GM23248 (cell line): ENCODE measurements around the gene COA3. TPM values are rescaled to one million over a fixed set of nuclear protein-coding genes. Genes with fewer than 3 reads are reported as not detected.
A peak's percentile ranks its signal among the peaks of the same experiment; 100 is the strongest.

Experiments used
- DNase-seq: peaks from one replicate; pipeline ENCODE4 v3.0.0-alpha.2; 2015
- H2AFZ ChIP-seq: fragments of 200-600 bp; sonication (generic); 2 replicates; pipeline ENCODE4 v1.6.1; 2016; ENCODE audit warnings: antibody characterized with exemption
- H3F3A ChIP-seq: fragments of 200-600 bp; sonication (generic); 2 replicates; pipeline ENCODE4 v1.6.1; 2016; ENCODE audit warnings: mild to moderate bottlenecking, antibody characterized with exemption, mixed run types; ENCODE audit not compliant: insufficient read depth
- H3K27ac ChIP-seq: fragments of 200-600 bp; sonication (generic); 2 replicates; pipeline ENCODE4 v1.5.1; 2016; ENCODE audit warnings: mild to moderate bottlenecking
- H3K27me3 ChIP-seq: fragments of 200-600 bp; sonication (generic); replicated peaks from 2 replicates; pipeline ENCODE4 v1.6.1; 2016; ENCODE audit warnings: mild to moderate bottlenecking; ENCODE audit not compliant: insufficient read depth
- H3K36me3 ChIP-seq: fragments of 200-600 bp; sonication (generic); 2 replicates; pipeline ENCODE4 v1.6.1; 2016; ENCODE audit warnings: low read depth, mild to moderate bottlenecking
- H3K4me1 ChIP-seq: fragments of 200-600 bp; sonication (generic); 2 replicates; pipeline ENCODE4 v1.6.1; 2016; ENCODE audit warnings: mild to moderate bottlenecking; ENCODE audit not compliant: insufficient read depth
- H3K4me2 ChIP-seq: fragments of 200-600 bp; sonication (generic); one replicate; pipeline ENCODE4 v1.6.1; 2016; ENCODE audit warnings: mild to moderate bottlenecking; ENCODE audit not compliant: unreplicated experiment
- H3K4me3 ChIP-seq: fragments of 200-600 bp; sonication (generic); 2 replicates; pipeline ENCODE4 v1.5.1; 2016; ENCODE audit warnings: mild to moderate bottlenecking
- H3K79me2 ChIP-seq: fragments of 200-600 bp; sonication (generic); 2 replicates; pipeline ENCODE4 v1.6.1; 2016; ENCODE audit warnings: mild to moderate bottlenecking; ENCODE audit not compliant: insufficient read depth
- H3K9ac ChIP-seq: fragments of 200-600 bp; sonication (generic); 2 replicates; pipeline ENCODE4 v1.6.1; 2016; ENCODE audit warnings: mild to moderate bottlenecking
- H3K9me2 ChIP-seq: fragments of 200-600 bp; sonication (generic); 2 replicates; pipeline ENCODE4 v1.6.1; 2016; ENCODE audit warnings: mixed run types, mild to moderate bottlenecking, moderate library complexity; ENCODE audit not compliant: insufficient read depth
- H3K9me3 ChIP-seq: fragments of 200-600 bp; sonication (generic); one replicate; pipeline ENCODE4 v1.6.1; 2017; ENCODE audit warnings: low read depth
- H4K20me1 ChIP-seq: fragments of 200-600 bp; sonication (generic); 2 replicates; pipeline ENCODE4 v1.6.0; 2016; ENCODE audit not compliant: insufficient read depth
- EZH2 ChIP-seq: fragments of 200-600 bp; sonication (generic); IDR thresholded peaks from 2 replicates; pipeline ENCODE4 v1.6.1; 2018; ENCODE audit warnings: antibody characterized with exemption, mild to moderate bottlenecking; ENCODE audit not compliant: insufficient read depth, poor library complexity, severe bottlenecking
- EZH2phosphoT487 ChIP-seq: fragments of 200-600 bp; sonication (generic); IDR thresholded peaks from 2 replicates; pipeline ENCODE4 v1.6.1; 2018; ENCODE audit warnings: antibody characterized with exemption, moderate library complexity, mild to moderate bottlenecking, low read depth; ENCODE audit not compliant: insufficient read depth
- WGBS, 2 experiments: methylation state at CpG; one replicate each; pipeline ENCODE4 v1.1.6; 2015 to 2017; ENCODE audit warnings: low lambda C conversion rate in 2 of 2, low coverage in 1 of 2; ENCODE audit errors: missing lambda C conversion rate in 2 of 2; 5-methylcytosine and 5-hydroxymethylcytosine counted together
- in situ Hi-C: fragments of 300-500 bp; cut with MboI; formaldehyde crosslinking; loops from 2 replicates; pipeline ENCODE4 v1.15.0; 2020
- polyA plus RNA-seq: library from polyadenylated mRNA; unstranded; fragments of >200 nt; fragmentation: Nextera tagmentation; extraction: Ambion mirVana; gene quantifications from 2 replicates; pipeline ENCODE4 v1.2.1, GENCODE V29; 2016
- total RNA-seq: library from RNA; depleted of rRNA; stranded (reverse); fragments of >200 nt; shearing (Covaris generic); gene quantifications from 2 replicates; pipeline ENCODE4 v1.2.3, GENCODE V29; 2014

COA3 gene
- total and polyA plus RNA-seq, 2 experiments from 2014 or later, result 48.0 to 125 TPM

DNA sequence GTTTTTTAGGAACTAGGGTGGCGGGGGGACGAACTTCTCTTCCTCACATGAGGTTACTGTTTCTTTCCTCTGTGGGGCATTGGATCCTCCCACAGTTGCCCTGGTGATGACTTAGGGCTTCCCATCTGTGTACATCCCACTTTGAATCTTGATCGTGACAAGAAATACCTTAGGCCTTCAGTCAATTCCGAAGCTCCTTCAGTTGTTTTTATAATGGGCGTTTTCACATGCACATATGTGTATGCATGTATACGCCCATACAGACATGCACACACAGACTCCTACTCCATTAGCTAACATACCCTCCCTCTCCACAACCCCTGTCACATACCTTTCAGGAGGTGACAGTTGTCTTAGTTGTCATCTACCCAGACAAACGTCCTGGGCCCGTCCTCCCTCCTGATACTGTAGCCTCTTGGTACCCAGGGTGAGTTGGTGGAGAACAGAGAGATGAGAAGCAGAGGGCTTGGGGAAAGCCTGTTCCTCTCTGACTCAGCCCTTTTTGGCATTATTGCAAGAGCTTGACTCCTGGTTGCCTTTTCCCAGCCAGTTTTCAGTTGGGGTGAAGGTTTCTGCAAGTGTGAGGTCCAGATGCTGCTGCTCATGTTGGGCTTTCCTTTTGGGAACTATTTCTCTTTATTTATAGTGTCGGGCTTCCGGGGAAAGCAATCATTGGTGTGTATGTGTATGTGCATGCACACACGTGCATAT lies 43.6 kb upstream of the COA3 start:
- 71 to 75% methylated on average over 11 of the region's 11 CpGs for WGBS, 2 experiments
- no peak overlapping the region for H2AFZ ChIP-seq
- no peak overlapping the region for H3K9ac ChIP-seq
- peaks cover 48% of the 10 kb centered on the region for H3F3A ChIP-seq
- peaks cover 11% of the 10 kb centered on the region for H3K4me1 ChIP-seq
- DNase-seq, result peak; percentile 63
- TF ChIP-seq EZH2 (no peak), EZH2phosphoT487 (no peak)
- no peak overlapping the region for H3K4me2 ChIP-seq
- no peaks in the 10 kb centered on the region for H3K27me3 ChIP-seq
- H3K9me3 ChIP-seq, result no peaks in the 10 kb centered on the region
- in situ Hi-C loops, result loop anchor here (5.0 kb wide), 1 partner anchor 90 kb away; no protein-coding TSS in a partner anchor
- H3K4me3 ChIP-seq, result no peak overlapping the region
- H4K20me1 ChIP-seq, result no peaks in the 10 kb centered on the region
- H3K9me2 ChIP-seq, result no peaks in the 10 kb centered on the region
- peaks cover 21% of the 10 kb centered on the region for H3K79me2 ChIP-seq
- H3K27ac ChIP-seq, result no peak overlapping the region
- H3K36me3 ChIP-seq, result peaks cover 49% of the 10 kb centered on the region

DNA sequence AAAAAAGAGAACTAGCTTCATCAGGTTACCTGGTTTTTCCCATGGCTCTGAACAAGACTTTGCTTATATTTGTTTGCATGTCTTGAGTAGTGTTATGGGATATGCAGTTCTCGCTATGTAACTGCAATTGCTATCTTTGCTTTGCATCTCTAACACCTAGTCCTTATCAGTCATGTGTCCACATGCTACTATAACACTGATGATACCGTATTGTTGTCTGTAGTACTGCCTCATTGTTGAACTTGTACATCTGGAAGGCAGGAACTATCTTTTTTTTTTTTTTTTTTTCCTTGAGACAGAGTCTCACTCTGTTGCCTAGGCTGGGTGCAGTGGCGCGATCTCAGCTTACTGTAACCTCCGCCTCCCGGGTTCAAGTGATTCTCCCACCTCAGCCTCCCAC lies 37.2 kb upstream of the COA3 start:
- H3K27ac ChIP-seq, result no peak overlapping the region; the same call in 1 of the 2 replicates
- peaks cover 71% of the 10 kb centered on the region for H3K79me2 ChIP-seq
- no peak overlapping the region for H2AFZ ChIP-seq
- in situ Hi-C loops, result no loop called here
- TF ChIP-seq EZH2phosphoT487 (no peak), EZH2 (no peak)
- H3K27me3 ChIP-seq, result no peaks in the 10 kb centered on the region
- no peaks in the 10 kb centered on the region for H3K9me2 ChIP-seq
- DNase-seq, result no peak
- 88 to 89% methylated on average over 6 of the region's 6 CpGs for WGBS, 2 experiments
- H3K36me3 ChIP-seq, result peaks cover 30% of the 10 kb centered on the region
- peaks cover 16% of the 10 kb centered on the region for H3F3A ChIP-seq
- no peak overlapping the region for H3K4me2 ChIP-seq
- H3K9me3 ChIP-seq, result no peaks in the 10 kb centered on the region
- peaks cover 17% of the 10 kb centered on the region for H3K4me1 ChIP-seq
- no peak overlapping the region for H3K9ac ChIP-seq
- no peak overlapping the region for H3K4me3 ChIP-seq
- H4K20me1 ChIP-seq, result no peaks in the 10 kb centered on the region

DNA sequence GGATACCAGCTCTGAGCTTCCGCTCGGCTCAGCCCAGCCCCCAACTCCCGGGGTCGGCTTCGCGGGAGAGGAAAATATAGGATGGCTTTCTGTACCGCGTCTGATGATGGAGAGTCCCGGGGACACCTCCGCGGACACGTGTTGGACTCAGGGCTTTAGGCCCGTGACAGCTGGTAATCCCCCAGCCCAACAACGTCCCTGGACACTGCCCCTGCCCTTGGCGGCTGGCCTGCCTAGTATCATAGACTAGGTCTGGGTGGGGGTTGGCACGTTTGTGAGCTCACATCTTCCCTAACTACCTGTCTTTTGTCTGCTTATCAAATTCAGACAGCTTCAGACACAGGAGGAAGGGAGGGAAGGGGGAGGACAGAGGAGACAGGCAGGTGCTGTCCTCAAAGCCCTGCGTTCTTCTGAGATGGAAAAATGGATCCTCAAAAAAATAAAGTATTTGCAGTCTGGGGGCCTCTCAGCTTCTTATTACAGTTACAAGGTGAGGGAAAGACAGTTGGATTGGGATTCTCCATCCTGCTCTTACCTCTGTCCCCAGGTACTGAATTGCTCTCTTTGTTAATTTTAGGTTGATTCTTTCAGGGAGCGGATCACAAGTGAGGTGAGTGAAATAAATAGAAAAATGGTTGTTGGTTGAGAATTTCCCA lies 35.4 kb upstream of the COA3 start:
- Histone ChIP-seq H2AFZ (peak overlapping the region; percentile 98), H3K9ac (peak overlapping the region; percentile 97), H3K4me1 (peaks cover 17% of the 10 kb centered on the region), H3K9me3 (no peaks in the 10 kb centered on the region), H3K4me3 (peak overlapping the region; percentile 94), H4K20me1 (no peaks in the 10 kb centered on the region), H3K4me2 (peak overlapping the region; percentile 99), H3K36me3 (peaks cover 12% of the 10 kb centered on the region), H3K27ac (peak overlapping the region; percentile 79), H3F3A (peaks cover 5% of the 10 kb centered on the region; the same call in 1 of the 2 replicates), H3K79me2 (peaks cover 66% of the 10 kb centered on the region), H3K27me3 (no peaks in the 10 kb centered on the region), H3K9me2 (no peaks in the 10 kb centered on the region)
- in situ Hi-C loops, result no loop called here
- 10 to 11% methylated on average over 16 to 18 of the region's 18 CpGs for WGBS, 2 experiments
- peak; percentile 46 for DNase-seq
- no peak for TF ChIP-seq EZH2
- no peak for TF ChIP-seq EZH2phosphoT487

DNA sequence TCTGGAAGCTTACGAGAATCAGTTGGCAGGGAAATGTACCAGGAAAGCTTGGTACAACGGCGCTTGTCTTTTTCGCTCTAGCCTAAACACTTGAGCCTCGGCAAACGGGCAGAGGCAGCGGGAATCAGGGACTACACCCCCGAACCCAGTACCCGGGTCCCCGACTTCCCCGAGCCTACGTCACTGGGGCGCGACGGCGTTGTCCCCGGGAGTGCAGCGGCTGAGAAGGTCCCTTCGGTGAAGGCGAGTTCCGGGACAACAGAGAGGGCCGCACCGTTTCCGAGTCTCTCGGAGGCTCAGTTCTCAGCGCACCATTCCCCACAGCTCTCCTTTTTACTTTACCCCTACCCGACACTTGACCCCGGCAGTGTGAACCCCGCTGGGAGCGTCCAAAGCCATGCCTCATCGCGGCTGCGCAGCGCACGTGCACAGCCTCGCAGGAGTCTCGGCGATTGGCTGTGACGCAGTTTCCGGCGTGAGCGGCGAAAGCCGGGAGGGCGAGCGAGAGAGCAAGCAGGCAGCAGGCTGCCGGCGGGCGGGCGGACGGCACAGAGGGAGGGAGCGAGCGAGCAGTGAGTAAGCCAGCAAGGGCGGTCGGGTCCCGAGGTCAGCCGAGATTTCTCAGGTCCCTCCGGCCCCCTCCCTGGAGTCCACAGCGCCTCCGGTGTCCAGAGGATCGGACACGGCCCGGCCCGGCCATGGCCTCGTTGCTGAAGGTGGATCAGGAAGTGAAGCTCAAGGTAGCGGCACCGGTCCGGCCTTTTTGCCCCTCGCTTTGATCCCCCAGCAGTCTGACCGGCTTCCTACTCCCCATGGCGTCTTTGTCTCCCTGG lies 34.6 kb upstream of the COA3 start, which contains the start of gene PSME3:
TSS of gene PSME3 (plus strand) at position 464 of the 833 bp plus-strand sequence. CDS start at position 699, 235 bp downstream.
- Histone ChIP-seq H3K4me2 (peak within 1 kb of the TSS; percentile 99), H4K20me1 (no peaks in the 10 kb centered on the region), H3K9ac (peak within 1 kb of the TSS; percentile 97), H3K4me3 (peak within 1 kb of the TSS; percentile 94), H3K79me2 (peaks cover 59% of the 10 kb centered on the region), H3K9me2 (no peaks in the 10 kb centered on the region), H3K9me3 (no peaks in the 10 kb centered on the region), H2AFZ (peak within 1 kb of the TSS; percentile 98), H3K36me3 (peaks cover 6% of the 10 kb centered on the region), H3K27me3 (no peaks in the 10 kb centered on the region), H3F3A (no peaks in the 10 kb centered on the region), H3K4me1 (peaks cover 17% of the 10 kb centered on the region), H3K27ac (peak within 1 kb of the TSS; percentile 79)
- 1% methylated on average over 59 to 67 of the region's 71 CpGs for WGBS, 2 experiments
- DNase-seq, result peak; percentile 97
- no peak for TF ChIP-seq EZH2phosphoT487
- no peak for TF ChIP-seq EZH2
- in situ Hi-C loops, result no loop called here
